Heart left ventricle (tissue), 16 donors: ENCODE data around the gene ANO2. TPM values are rescaled to one million over a fixed set of nuclear protein-coding genes. Genes with fewer than 3 reads are reported as not detected.

Experiments used
- ATAC-seq, 4 donors: fragments of 200-7000 bp; cut with Tn5 transposase; one replicate each; pipeline ENCODE4 v1.9.1; 2020 to 2022; ENCODE audit warnings: moderate library complexity in 4 of 4, mild to moderate bottlenecking in 3 of 4, moderate number of reproducible peaks in 1 of 4
- DNase-seq, 5 donors: peaks; one replicate each; pipeline ENCODE4 v3.0.0-alpha.2; 2020
- H3K27ac ChIP-seq, 12 donors: fragments of 200-600 bp; sonication (generic) in 4 of 12; one replicate each; pipeline versions ENCODE4 v1.5.0 to v1.8.0; 2016 to 2022; ENCODE audit warnings: mild to moderate bottlenecking in 2 of 12
- H3K27me3 ChIP-seq, 9 donors: fragments of 200-600 bp; sonication (generic) in 2 of 9; one replicate each; pipeline versions ENCODE4 v1.5.1 to v1.8.0; 2016 to 2022; ENCODE audit warnings: mild to moderate bottlenecking in 3 of 9
- H3K36me3 ChIP-seq, 9 donors: fragments of 200-600 bp; sonication (generic) in 2 of 9; one replicate each; pipeline versions ENCODE4 v1.5.0 to v1.8.0; 2018 to 2022; ENCODE audit warnings: mild to moderate bottlenecking in 2 of 9
- H3K4me1 ChIP-seq, 12 donors: fragments of 200-600 bp; sonication (generic) in 4 of 12; one replicate each; pipeline versions ENCODE4 v1.5.0 to v1.8.0; 2016 to 2022; ENCODE audit warnings: mild to moderate bottlenecking in 3 of 12
- H3K4me3 ChIP-seq, 12 donors: fragments of 200-600 bp; sonication (generic) in 4 of 12; one replicate each; pipeline versions ENCODE4 v1.5.0 to v1.8.0; 2017 to 2022; ENCODE audit warnings: mild to moderate bottlenecking in 9 of 12, moderate library complexity in 4 of 12
- H3K9me3 ChIP-seq, 12 donors: fragments of 200-600 bp; sonication (generic) in 4 of 12; one replicate each; pipeline versions ENCODE4 v1.5.0 to v1.8.0; 2016 to 2022; ENCODE audit warnings: mild to moderate bottlenecking in 1 of 12
- CTCF ChIP-seq, 12 donors: fragments of 200-600 bp; sonication (generic) in 4 of 12; IDR thresholded peaks; one replicate each; pipeline versions ENCODE4 v1.5.0 to v1.8.0; 2018 to 2022; ENCODE audit warnings: antibody characterized with exemption in 12 of 12, mild to moderate bottlenecking in 5 of 12
- POLR2A ChIP-seq, 2 donors: fragments of 450-650 bp; IDR thresholded peaks; one replicate each; pipeline ENCODE4 v1.6.1; 2017; ENCODE audit warnings: antibody characterized with exemption in 2 of 2, mild to moderate bottlenecking in 2 of 2, moderate library complexity in 2 of 2
- WGBS, 4 donors: extraction: QIAGEN DNeasy Blood & Tissue Kit in 2 of 4; methylation state at CpG; one replicate each; pipeline versions ENCODE4 v1.1.5 to v1.1.7; 2013 to 2018; 5-methylcytosine and 5-hydroxymethylcytosine counted together
- intact Hi-C, 10 donors: fragments of 100-400 bp; cut with DNase I; formaldehyde crosslinking; loops; one replicate each; pipeline versions ENCODE4 v1.11.1 to v1.14.2; 2022
- polyA plus RNA-seq, 2 donors: library from polyadenylated mRNA; stranded (reverse); fragments of 200-250 nt; gene quantifications; one replicate each; pipeline ENCODE4 v1.2.3, GENCODE V29; 2013
- total RNA-seq, 9 donors: library from RNA; depleted of rRNA in 2 of 9; stranded (reverse); fragments of >200 nt in 2 of 9; fragmentation: NEBNext Ultra II Directional in 3 of 9; extraction: Animal tissue kit (Norgen Biotek cat#: 25700) in 3 of 9; gene quantifications; one replicate each; pipeline versions ENCODE4 v1.1.0 to v1.2.4, GENCODE V29; 2016 to 2023
- donor health status: ischemic (EF 13 %, LVEDD 7.1; RV severe dilation, severe dysfunction).
- donor health status: healthy with polysubstance abuse.
- donor health status: DM: no; HTN: yes; CAD: no.
- donor health status: DM: no; HTN: no; CAD: no.
- donor health status: ischemic (EF 25% LVEDD 6.9; RV normal size, moderate dysfunction).
- donor health status: ischemic (EF 25% LVEDD 5.7; RV mildly dilated, moderate dysfunction).
- donor health status: healthy.
- donor health status: DM: yes; HTN: yes; CAD: no.
- donor health status: ischemic (EF 35%, LVEDD 5.7; RV mildly dilated, moderate dysfunction).
- donor health status: nonischemic (EF 11% LVEDD 7.7; RV severe dilation, severe dysfunction).
- donor health status: DM: yes; HTN: yes; CAD: no.
- donor health status: PGD.
- donor health status: ischemic (EF 29% LVEDD 5.4; RV normal size, mild dysfunction).
- donor health status: nonischemic (EF 23%, LVEDD 6.1; RV moderate dilation, normal function).

ANO2 gene
- total and polyA plus RNA-seq, 11 donors = 3.4 to 19.4 (median 9.4) TPM

- peaks cover 0 to 12% (median 0%) of the 10 kb centered on the region in 9 donors for H3K36me3 ChIP-seq
- H3K9me3 ChIP-seq = no peaks in the 10 kb centered on the region
- H3K27ac ChIP-seq = no peak overlapping the region
- intact Hi-C loops = no loop called here
- ATAC-seq = no peak
- TF ChIP-seq CTCF (IDR thresholded peaks at IDR 0.05) = no peak
- no peak for TF ChIP-seq POLR2A (IDR thresholded peaks at IDR 0.05)
- H3K4me1 ChIP-seq = no peaks in the 10 kb centered on the region
- no peaks in the 10 kb centered on the region for H3K27me3 ChIP-seq
- DNase-seq = no peak
- WGBS, 4 donors = 71 to 81% (median 78%) methylated on average over 9 of the region's 9 CpGs
- no peak overlapping the region for H3K4me3 ChIP-seq
Measured at GRCh38 chr12:5925646-5926045, 19.4 kb downstream of the ANO2 start.

DNA sequence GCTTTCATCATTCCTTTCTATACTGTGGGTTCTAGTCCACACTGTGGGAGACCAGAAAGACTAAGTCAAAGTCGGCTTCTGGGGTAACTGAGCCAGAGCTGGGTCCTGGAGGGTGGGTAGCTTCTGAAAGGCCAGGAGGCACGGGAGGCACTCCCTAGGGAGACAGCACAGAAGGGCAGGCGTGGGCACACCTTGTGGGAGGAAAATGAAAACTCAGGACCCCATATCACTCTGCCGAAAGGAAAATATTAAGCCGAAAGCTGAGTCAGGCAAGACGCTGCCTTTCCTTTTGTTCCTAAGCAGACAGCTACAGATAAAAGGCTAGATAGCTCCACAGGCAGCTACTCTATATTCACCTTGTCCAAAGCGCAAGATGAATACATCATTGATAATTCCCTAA lies 20.7 kb downstream of the ANO2 start:
- intact Hi-C loops = no loop called here
- Histone ChIP-seq H3K4me3 (no peak overlapping the region), H3K4me1 (no peaks in the 10 kb centered on the region), H3K27me3 (no peaks in the 10 kb centered on the region), H3K9me3 (no peaks in the 10 kb centered on the region), H3K27ac (no peak overlapping the region), H3K36me3 (peaks cover 0 to 12% (median 3%) of the 10 kb centered on the region in 9 donors)
- DNase-seq (no peak), ATAC-seq (no peak)
- 70 to 77% (median 73%) methylated on average over 6 to 7 of the region's 7 CpGs for WGBS, 4 donors
- TF ChIP-seq CTCF (IDR thresholded peaks at IDR 0.05) (no peak), POLR2A (IDR thresholded peaks at IDR 0.05) (no peak)

- intact Hi-C loops = no loop called here
- WGBS, 4 donors = 50 to 53% (median 52%) methylated on average over 5 of the region's 5 CpGs
- peaks cover 0 to 12% (median 3%) of the 10 kb centered on the region in 9 donors for H3K36me3 ChIP-seq
Measured at GRCh38 chr12:5923751-5924150, 21.3 kb downstream of the ANO2 start.

DNA sequence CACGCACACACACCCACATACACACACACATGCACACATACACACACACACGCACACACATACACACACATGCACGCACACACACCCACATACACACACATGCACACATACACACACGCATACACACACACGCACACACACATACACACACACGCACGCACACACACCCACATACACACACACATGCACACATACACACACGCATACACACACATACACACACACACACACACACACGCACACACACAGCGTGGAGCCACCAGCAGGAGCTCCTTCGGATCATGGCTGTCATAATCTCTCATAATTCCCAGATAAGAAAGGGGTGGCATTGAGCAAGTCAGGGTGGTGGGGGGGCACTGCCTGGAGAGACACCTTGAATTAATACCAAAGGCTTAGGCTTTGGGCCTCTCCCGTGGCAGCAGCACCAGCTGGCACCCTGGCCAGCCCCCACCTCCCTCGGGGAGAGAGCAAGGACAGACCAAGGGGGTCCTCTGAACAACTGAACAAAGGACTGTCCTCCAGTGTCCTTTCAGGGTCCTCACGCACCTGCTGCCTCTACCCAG lies 21.9 kb downstream of the ANO2 start:
- Histone ChIP-seq H3K9me3 (no peaks in the 10 kb centered on the region), H3K4me3 (no peak overlapping the region), H3K27me3 (no peaks in the 10 kb centered on the region), H3K4me1 (no peaks in the 10 kb centered on the region), H3K27ac (no peak overlapping the region), H3K36me3 (peaks cover 0 to 12% (median 4%) of the 10 kb centered on the region in 9 donors)
- 55 to 69% (median 64%) methylated on average over 13 to 14 of the region's 14 CpGs for WGBS, 4 donors
- DNase-seq = no peak
- intact Hi-C loops = no loop called here
- no peak for ATAC-seq
- TF ChIP-seq CTCF (IDR thresholded peaks at IDR 0.05) = no peak
- no peak for TF ChIP-seq POLR2A (IDR thresholded peaks at IDR 0.05)

More at GRCh38 chr12:5923751-5924150, 21.3 kb downstream of the ANO2 start:
- Histone ChIP-seq H3K4me1 (no peaks in the 10 kb centered on the region), H3K27ac (no peak overlapping the region), H3K4me3 (no peak overlapping the region), H3K27me3 (no peaks in the 10 kb centered on the region), H3K9me3 (no peaks in the 10 kb centered on the region)
- no peak for ATAC-seq
- no peak for DNase-seq
- no peak for TF ChIP-seq CTCF (IDR thresholded peaks at IDR 0.05)
- no peak for TF ChIP-seq POLR2A (IDR thresholded peaks at IDR 0.05)
